Esophagus squamous epithelium (tissue), 4 donors: ENCODE measurements around the gene INHA.

ENCODE experiments used
- POLR2A ChIP-seq, 4 donors: fragments of 450-650 bp; IDR thresholded peaks; one replicate each; pipeline ENCODE4 v1.6.1; 2017; ENCODE audit warnings: antibody characterized with exemption in 4 of 4, mild to moderate bottlenecking in 4 of 4, moderate library complexity in 3 of 4
- TF ChIP-seq, protein P1 (sequence below), 6 experiments: fragments of 450-650 bp in 4 of 6; fragments of 200-600 bp in 2 of 6; sonication (generic) in 2 of 6; IDR thresholded peaks; one replicate each; pipeline ENCODE4 v1.5.1; 2016 to 2019; ENCODE audit warnings: antibody characterized with exemption in 6 of 6, mild to moderate bottlenecking in 4 of 6, moderate library complexity in 4 of 6

GRCh38 chr2:219593154-219593553 is 21.0 kb downstream of the INHA start:
- TF ChIP-seq, protein P1, sequence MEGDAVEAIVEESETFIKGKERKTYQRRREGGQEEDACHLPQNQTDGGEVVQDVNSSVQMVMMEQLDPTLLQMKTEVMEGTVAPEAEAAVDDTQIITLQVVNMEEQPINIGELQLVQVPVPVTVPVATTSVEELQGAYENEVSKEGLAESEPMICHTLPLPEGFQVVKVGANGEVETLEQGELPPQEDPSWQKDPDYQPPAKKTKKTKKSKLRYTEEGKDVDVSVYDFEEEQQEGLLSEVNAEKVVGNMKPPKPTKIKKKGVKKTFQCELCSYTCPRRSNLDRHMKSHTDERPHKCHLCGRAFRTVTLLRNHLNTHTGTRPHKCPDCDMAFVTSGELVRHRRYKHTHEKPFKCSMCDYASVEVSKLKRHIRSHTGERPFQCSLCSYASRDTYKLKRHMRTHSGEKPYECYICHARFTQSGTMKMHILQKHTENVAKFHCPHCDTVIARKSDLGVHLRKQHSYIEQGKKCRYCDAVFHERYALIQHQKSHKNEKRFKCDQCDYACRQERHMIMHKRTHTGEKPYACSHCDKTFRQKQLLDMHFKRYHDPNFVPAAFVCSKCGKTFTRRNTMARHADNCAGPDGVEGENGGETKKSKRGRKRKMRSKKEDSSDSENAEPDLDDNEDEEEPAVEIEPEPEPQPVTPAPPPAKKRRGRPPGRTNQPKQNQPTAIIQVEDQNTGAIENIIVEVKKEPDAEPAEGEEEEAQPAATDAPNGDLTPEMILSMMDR (IDR thresholded peaks at IDR 0.05), result no peak
- TF ChIP-seq POLR2A (IDR thresholded peaks at IDR 0.05), result no peak
